NCI-H2107 (cell line): ENCODE data around the gene PTPRJ.
"Not testable (repeated sequence)": the region's sequence is repeated elsewhere in the genome, so short reads cannot be mapped to it uniquely, and the experiment has no call there.

Source experiments
- DNase-seq: peaks from one replicate; lab custom pipeline; 2025; lab: John Stamatoyannopoulos, UW

PTPRJ gene

DNA sequence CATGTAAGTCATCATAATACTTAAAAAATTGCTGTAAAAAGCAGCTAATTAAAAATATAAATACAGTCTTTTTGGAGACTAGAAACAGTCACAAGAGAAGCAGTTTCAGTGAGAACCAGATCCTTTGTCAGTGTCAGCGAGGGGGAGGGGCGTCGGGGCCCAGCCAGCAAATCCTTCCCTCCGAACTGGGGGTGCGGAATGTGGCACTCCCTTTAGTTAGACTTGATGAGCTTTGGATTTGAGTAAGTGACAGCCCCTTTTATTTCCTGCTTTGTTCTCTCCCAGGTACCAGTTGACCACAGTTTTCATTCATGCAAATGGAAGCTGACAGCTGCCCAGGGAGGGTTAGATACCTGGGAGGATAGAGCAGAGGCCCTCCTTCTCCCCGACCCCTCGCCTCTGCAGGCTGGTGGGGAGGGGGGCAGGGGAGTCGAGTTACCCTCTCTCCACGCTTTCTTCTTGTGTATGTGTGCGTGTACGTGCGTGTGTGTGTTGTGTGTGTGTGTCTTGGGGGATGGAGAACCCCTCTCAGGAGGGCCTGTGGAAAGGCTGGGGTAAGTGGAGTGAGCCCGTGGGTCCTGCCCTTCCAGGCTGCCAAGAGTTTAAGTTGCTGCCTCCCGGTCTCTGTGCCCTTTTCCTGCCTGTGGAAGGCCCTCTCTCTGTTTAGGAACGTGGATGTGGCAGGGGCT is 38.3 kb downstream of the PTPRJ start:
- DNase-seq, result no peak

DNA sequence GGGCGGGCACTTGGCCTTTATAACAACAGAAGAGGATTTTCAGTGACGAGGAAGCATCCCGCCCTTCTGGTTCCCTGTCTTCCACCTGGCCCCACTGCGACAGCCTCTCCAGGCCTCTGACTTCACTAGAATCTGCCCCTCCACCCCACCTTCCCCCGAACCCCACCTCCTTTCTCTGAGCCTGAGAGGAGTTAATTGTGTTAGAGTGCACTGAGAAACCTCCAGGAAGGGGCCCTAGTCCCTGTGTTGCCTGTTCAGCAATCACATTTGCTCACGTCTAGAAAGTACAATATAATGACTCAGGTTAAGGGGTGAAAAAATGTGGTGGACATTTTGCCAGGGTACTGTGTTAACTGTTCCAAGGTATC is 38.8 kb downstream of the PTPRJ start:
- peak; percentile 35 for DNase-seq

DNA sequence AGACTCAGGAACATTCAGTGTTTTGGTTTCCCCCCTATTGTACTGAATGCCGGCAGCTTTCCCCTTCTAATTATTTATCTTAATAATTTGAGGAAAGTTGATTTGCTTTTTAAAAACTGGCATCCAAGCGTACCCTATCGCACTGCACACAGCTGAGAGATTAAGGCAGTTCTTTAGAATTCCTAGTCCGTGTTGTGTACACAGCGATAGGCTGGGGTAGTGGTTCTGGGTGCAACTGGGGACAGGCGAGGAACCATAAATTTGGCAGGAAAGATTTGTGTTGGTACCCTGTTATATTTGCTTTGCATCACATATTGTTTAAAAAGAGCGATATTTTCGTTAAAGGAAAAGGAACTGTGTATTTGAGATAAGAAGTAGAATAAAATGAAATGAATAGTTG is 39.2 kb downstream of the PTPRJ start:
- DNase-seq, result no peak

DNA sequence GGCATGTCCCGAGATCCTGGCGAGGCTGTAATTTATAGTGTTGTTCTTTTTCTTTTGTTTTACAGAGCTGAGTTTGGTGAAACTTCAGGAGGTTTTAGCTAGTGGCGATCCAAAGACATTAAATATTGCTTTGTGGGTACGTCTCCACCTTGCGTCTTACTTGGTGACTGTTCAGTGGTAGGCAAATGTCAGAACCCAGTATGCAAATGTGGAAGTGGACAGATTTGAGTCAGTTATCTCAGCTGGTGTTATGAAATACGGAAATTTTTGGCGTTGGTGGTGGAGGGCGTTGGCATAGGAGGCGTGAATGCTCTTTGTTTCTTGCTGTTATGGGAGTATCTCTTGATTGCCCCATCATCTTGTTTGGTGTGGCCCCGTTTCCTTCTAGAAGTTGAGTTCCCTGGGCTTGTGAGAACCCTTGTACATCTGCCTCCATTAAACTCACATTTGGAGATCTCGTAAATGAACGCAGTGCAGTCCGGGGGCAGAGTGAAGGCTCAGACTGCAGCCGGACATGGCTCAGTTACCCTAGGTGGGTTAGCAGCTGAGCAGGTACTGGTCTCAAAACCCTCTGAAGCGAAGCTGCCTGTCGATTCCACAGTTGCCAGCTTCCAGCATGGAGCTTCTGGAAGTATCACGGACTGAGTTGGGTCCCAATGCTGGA is 39.9 kb downstream of the PTPRJ start:
- DNase-seq, result no peak

DNA sequence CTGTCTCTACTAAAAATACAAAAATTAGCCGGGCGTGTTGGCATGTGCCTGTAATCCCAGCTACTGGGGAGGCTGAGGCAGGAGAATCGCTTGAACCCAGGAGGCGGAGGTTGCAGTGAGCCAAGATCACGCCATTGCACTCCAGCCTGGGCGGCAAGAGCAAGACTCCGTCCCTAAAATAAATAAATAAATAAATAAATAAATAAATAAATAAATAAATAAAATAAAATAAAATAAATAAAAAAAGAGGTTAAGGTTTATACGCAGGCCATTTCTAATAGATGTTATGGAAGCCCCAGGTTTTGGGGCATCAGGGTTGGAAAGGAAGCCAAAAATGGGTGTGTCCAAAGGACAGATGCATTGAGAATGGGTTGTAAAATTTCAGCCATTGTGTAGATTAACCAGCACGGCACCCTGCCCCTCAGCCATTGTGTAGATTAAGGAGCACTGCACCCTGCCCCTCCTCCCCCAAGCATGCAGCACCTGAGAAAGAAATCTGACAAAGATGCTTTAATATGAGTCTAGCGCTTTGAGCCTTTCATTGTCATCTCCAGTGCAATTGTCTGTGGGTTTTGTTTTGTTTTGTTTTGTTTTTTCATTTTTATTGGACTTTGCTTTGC is 41.0 kb downstream of the PTPRJ start:
- not testable (repeated sequence) for DNase-seq

DNA sequence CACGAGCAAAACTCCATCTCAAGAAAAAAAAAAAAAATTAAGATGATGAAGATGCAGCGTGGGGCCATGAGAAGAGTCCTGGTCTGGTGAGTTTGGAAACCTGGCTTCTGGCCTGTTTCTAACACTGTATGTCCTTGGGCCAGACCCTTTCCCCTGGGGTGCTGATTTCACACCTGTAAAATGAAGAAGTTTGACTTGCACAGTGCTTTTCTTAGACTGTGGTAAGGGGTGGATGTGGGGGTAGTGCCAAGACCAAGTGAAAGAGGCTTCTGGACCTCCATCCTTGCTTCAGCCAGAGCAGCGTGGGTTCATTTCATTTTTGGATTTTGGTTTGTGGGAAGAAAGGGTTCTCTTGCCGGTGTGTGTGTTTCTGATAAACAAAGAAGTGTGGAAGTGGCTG is 42.1 kb downstream of the PTPRJ start:
- no peak for DNase-seq

DNA sequence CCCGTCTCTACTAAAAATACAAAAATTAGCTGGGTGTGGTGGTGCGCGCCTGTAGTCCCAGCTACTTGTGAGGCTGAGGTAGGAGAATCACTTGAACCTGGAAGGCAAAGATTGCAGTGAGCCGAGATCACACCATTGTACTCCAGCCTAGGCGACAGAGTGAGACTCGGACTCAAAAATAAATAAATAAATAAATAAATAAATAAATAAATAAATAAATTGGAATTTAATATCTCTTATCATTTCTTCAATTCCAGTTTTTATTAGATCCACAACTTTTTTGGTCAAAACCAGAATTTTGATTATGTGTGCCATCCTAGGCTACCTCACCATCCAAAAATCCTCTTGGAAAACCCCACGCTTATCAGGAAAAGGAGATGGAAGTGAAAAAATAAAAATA is 43.2 kb downstream of the PTPRJ start:
- not testable (repeated sequence) for DNase-seq

DNA sequence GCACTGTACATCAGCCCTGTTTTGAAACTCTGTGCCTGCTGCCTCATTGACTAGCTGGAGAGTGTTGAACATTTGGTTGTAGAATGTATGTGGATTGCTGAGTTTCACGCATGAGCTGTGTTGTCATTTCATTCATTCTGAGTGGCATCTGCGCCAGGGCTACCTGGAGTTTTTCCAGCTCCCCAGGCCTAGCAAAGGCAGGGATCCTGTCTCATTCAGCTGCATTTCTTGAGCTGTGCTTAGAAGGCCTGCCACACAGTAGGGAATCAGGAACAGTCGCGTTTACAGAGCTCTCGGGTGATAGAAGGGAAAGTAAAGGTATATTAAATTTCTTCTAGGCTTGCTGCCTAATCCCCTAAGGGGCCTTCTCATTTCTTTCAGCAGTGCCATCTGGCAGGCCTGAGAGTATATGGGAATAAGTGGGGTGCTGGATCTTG is 44.3 kb downstream of the PTPRJ start:
- peak; percentile 71 for DNase-seq

DNA sequence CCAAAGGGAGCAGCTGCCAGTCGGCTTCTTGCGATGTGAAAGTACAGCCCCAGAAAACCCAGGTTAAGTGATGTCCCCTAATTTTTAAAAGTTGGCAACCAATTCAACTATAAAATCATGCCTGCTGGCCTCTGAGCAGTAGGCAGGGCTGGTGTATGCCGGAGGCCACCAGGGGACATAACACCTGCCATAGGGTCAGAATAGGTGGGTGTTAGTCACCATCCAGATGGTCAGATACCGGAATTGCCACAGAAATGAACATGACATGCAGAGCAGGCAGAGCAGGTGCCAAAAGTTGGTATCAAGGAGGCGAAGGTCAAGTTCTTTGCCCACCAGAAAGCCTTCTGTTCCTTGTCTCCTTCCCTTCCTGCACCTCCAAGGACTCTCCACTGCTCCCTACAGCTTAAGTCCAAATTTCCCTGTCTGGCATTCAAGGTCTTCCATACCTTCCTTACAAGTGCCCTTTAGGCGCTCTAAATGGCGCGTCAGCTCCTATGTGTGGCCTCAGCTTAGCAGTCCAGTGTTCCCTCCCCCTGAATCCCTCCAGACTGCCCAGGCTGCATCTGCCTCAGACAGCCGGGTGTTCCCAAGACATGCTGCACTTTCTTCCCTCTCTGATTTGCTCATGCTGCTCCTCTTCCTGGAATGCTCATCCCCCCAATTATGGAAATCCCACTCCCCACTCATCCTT is 45.1 kb downstream of the PTPRJ start:
- no peak for DNase-seq

DNA sequence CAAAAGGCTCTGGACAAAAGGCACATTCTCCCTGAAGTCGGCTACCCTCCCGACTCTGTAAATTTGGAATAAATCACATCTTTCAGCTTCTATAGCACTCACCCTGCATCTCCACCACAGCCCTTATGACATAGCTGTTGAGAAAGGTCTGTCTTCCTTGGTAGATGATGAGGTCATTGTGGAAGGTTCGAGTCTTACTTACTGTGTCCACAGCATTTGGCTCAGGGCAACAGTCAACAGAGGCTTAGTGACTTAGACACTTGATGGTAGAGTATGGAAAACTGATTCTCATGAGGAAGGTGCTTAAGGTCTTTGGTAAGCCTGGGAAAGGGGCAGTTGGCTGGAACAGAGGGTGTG is 45.6 kb downstream of the PTPRJ start:
- no peak for DNase-seq

DNA sequence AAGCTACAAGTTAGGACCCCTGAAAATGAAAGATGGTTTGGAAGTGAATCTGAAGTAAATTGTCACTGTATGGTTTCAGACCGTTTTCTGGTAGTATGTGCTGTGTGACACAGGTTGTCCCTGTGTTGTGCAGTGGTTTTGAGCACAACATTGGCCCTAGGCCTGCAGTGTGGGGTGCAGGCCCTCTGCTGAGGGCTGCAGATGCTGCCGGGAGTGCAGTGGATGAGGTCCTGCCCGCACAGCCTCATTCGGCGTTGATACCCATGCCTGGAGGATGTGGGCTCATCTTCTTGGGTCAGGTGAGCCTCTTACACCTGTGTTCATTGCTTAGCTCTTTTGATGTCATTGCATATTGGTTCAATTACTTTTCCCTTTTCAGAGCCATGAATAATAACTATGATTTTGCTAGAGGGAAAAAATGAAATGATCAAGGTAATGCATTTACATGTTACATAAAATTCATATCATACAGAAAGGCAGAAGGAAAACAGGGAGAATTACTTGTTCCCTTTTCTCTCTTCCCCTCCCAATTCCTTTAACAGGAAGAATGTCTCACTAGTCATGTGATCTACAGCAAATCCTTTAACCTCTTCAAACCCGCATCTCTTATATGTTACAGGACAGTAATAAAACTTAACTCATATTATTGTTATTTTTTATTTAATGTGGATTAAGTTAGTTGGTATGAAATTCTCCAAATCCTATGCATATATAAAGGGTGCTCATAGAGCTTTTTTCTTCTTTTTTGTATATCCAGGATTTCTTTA is 48.7 kb downstream of the PTPRJ start:
- no peak for DNase-seq

DNA sequence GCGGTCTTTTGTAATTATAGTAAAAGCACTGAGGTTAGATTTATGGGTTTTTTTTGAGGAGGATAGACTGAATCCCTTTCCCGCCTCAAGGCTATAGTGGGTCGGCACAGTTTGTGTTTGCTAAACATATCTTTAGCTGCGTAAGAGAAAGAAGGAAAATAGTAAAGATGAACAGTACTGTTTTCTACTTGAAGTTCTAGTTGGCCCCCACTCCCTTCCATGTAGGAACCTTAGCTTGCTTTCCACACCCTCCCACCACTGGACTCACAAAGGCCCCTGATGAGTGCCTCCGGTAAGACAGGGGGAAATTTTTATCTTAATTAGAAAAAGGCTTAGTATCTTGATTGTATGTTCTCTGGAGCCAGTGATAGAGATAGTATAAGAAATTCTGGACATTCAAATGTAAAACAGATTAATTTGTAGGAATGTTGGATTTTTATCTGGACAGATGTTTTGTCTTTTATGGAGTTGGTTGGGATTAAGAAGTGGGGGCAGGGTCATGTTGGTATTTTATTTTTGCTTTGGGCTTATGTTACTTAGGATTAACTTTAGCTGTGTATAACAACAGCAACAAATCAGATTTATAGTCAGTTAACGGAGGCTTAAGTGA is 49.4 kb downstream of the PTPRJ start:
- DNase-seq, result no peak

DNA sequence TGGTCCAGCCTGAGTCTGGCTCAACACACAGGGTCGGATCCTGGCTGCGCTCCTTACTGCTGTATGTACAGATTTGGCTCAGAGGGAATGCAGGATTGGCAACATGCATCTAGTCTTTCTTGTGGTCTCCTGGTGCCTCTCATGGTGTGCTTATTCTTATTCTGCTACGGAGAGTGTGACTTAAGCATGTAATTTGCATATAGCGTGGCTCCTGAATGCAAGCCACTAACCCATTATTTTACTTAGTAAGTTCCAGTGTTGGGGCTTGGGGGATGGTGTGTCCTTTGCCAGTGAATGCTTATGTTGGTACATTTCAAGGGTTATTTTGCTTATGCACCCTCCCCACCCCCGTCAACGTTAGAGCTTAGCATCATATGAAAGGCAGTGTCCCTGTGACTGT is 51.2 kb downstream of the PTPRJ start:
- no peak for DNase-seq

DNA sequence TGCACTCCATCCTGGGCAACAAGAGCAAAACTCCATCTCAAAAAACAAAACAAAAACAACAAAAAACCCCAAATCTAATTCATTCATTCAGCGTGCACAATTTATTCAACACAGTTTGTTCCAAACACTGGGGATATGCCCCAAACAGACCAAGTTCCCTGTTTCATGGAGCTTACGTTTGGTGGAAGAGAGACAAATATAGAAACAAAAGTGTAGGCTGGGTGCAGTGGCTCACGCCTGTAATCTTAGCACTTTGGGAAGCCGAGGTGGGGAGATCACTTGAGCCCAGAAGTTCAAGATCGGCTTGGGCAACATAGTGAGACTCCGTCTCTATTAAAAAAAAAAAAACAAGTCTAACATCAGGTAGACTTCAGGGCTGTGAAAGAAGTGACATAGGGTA is 52.4 kb downstream of the PTPRJ start:
- DNase-seq, result no peak

DNA sequence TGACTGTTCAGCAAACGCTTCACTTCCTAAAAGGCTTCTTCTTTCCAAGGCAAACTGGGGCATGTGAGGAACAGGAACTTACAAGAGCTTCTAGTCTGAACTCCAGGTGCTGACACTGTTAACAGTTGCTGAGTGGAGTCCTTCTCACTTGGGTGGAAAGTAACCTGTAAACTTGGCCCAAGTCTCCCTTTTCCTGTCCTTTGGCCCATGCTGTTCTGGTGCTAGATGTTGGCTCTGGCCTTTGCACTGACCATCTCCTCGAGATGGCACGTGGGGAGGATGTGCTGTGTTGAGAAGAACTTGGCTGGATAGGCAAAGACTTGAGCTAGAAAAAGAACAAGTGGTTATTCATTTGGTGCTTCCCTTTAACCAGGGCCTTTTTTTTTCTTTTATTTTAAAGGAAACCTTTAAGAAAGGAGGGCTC is 53.6 kb downstream of the PTPRJ start:
- no peak for DNase-seq

DNA sequence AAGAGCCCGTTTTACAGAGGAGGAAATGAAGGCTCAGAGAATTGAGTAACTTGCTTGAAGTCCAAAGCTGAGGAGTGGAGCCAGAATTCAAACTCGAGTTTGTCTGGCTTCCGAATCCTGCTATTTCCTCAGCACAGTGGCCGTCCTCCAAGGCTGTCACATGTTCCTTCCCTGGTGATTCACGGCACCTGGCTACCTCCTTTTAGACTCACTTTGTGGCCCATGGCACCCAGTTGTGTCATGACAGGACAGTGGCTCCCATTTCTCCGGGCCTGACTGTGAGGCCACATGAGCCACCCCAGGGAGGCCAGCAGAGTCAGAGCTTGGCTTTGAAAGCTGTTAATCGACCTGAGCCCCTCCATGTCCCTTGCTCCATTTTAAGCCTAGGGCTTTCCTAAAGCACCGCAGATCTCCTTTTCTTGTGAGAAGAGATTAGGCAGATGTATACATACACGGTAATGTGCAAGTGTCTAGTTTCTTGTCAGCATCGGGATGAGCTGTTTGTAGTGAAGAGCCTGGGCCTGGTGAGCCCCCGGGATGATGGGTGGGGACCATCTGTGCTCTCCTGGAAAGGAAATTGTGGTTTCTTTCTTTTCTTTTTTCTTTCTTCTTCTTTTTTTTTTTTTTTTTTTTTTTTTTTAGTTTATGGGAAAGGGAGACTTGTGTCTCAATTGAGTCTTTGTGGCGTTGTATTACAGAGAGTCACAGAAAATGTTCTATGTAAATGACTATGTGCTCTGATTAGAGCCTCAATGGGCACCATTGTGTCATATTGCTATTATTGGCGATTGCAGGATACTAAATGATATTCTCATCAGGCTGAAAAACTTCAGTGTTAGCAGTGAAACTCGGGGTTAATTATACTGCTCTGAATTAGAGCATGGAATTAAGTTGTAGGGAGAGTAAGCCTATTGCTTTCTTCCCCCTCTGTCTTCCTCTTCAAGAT is 54.8 kb downstream of the PTPRJ start:
- DNase-seq, result no peak

DNA sequence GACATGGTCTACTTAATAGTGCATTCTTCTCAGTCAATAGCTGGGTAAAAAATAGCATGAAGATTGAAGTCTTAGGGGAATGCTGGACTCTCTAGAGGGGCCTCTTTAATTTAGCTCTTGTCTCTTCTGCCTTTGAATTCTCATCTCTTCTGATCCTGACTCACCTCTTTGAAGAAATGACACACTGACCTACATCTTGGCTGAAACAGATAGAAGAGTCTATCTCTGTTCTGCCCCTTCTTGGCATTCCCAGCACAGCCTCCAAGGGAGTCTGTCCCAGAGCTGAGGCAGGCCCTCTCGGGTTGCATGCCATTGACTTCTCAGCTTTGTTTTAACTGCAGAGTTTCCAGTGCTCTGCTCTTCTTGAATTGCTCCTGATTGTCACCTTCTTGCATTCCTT is 55.7 kb downstream of the PTPRJ start:
- DNase-seq, result no peak

DNA sequence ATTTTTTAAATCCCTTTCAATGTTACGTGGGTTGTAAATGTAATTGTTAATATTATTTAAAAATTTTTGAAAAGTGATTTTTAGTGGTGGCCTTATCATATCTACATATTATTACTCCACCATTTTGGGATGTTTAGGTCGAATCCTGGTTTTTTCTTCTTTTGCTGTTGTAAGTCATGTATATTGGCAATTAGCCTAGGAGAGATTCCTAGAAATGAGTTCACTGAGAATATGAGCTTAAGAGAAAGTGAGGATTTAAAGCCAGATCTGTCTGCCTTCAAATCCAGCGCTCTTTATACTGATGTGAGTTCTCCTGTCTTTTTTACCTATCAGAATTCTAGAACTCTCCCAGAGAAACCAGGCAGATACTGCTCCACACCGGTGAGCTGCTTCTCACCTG is 56.1 kb downstream of the PTPRJ start:
- no peak for DNase-seq

DNA sequence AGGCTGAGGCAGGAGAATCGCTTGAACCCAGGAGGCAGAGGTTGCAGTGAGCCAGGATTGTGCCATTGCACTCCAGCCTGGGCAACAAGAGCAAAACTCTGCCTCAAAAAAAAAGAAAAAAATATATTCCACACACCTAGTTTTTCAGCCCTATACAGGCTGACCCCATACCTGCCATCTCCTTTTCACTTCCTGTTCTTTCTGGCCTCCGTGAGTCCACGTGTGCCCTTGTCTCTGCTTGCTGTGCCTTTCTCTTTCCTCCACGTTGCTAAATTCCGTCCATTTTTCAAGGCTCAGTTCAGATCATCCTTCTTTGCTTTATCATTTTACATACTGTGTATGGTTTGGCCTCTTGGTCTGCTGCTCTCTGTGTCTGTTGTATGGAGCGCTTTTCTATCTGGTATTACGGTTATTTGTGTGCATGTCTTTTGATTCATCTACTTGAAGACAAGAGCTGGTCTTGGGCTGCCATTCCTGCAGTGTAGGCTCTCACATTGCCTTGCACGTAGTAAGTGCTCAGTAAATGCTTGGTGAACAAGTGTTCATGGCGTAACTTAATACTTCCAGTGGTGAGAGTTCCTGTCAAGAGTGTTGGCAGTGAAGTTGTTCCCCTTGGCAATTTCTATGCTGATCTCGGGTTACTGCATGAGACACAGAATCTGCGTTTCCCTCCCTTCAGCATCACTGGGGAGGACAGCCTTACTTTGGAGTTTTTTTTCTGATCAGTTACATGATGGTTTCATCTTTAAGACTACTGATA is 57.5 kb downstream of the PTPRJ start:
- no peak for DNase-seq
